Measurements from ENCODE around the gene GTF2F2. TPM values are rescaled to one million over a fixed set of nuclear protein-coding genes. Genes with fewer than 3 reads are reported as not detected.

GTF2F2 gene
- total RNA-seq, 2 donors from 2014 or later: 15.3 to 21.2 TPM

DNA sequence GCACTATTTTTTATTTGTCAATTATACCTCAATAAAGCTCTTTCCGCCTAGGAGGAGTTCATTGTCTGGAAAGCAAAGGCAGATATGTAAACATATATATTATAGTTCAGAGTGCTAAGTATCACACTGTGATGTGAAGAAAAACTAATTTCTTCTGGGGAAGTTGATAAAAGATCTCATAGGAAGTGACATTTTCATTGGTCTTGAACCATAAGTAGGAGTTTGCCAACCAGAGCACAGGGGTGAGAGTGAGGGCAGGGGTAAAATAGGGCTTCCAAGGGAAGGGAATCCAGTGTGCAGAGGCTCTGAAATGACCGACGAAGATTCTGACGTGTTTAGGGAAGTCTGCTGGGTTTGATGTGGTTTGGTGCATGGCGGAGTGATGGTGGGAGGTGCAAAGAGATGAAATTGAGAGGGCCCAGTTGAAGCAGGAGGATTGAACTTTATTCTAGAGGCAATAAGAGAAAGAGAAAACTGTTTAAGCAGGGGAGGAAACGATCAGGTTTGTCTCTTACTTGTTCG lies 780 bp upstream of the GTF2F2 start:
- Histone ChIP-seq H3K36me3 (no peaks in the 10 kb centered on the region), H3K27me3 (replicated peaks; ENCODE audit: insufficient read depth) (no peaks in the 10 kb centered on the region), H3K27ac (peak overlapping the region; percentile 77 to 78), H3K4me3 (peak overlapping the region; percentile 61 to 75), H3K9me3 (no peaks in the 10 kb centered on the region), H3K4me1 (replicated peaks) (peaks cover 6% of the 10 kb centered on the region)
- peak; percentile 8 for DNase-seq (ENCODE audit: low spot score)
- WGBS: 5% methylated on average over 7 of the region's 7 CpGs
- intact Hi-C loops (cut with DNase I): no loop called here
- TF ChIP-seq POLR2A (IDR thresholded peaks at IDR 0.05) (no peak), CTCF (IDR thresholded peaks at IDR 0.05) (no peak), POLR2AphosphoS5 (IDR thresholded peaks at IDR 0.05) (no peak)

DNA sequence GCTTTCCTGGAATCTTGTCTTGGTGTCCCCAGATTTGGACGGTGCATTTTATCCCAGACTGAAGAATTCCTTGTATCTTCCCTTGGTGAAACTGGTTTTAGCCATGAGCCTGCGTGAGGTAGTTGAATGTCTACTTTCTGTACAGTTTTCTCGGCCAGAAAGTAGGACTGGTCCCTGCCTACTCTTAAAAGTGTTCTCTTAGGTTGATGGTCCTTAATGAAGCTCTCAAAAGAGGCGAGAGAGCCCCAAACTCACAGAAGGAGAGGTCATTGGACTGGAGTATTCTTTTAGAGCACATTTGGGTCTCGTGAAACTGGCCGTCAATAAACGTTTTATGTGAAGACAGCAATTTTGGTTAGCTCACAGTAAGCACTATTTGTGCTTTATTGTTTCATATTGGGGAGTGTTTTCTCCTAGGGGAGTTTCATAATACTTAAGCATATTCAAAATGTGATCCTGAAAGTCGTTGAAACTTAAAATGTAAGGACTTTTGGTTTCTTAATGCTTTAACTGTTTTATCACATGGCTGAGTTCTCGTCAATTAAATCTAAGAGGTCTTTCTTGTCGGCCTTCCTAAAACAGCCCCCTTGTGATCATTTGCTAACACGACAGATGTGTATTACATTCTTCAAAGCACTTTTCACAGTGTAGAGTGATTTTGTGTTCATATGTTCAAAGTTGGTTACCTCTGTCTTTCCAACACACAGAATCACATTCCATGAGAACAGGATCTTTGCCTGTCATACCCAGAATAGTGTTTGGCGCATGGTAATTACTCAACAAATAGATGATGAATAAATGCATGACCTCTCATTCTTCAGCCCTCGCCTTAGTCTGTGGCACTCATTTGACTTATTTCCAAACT lies 889 bp downstream of the GTF2F2 start:
- H3K27ac ChIP-seq: peak overlapping the region; percentile 77 to 78
- no peaks in the 10 kb centered on the region for H3K36me3 ChIP-seq
- TF ChIP-seq POLR2AphosphoS5 (IDR thresholded peaks at IDR 0.05) (no peak), CTCF (IDR thresholded peaks at IDR 0.05) (no peak), POLR2A (IDR thresholded peaks at IDR 0.05) (no peak)
- H3K27me3 ChIP-seq (replicated peaks; ENCODE audit: insufficient read depth): no peaks in the 10 kb centered on the region
- H3K4me3 ChIP-seq: peak overlapping the region; percentile 61 to 75
- intact Hi-C loops (cut with DNase I): no loop called here
- H3K9me3 ChIP-seq: no peaks in the 10 kb centered on the region
- WGBS: 10% methylated on average over 13 of the region's 13 CpGs
- DNase-seq (ENCODE audit: low spot score): no peak
- H3K4me1 ChIP-seq (replicated peaks): peaks cover 6% of the 10 kb centered on the region

DNA sequence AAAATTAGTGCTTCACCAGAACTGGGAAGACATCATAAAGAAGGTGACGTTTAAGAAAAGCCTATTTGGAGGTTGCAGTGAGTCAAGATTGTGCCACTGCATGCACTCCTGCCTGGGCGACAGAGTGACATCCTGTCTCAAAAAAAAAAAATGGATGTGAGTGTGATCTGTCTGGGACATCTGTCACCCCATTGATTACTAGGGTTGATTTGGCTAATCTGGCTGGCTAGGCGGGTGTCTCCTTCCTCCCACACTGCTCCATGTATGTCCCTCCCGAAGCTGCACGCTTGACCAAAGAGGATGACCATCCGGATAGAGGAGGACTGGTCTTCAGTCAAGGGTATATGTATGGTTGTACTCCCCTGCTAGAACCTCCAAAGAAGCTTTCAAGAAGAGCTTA lies 2.6 kb downstream of the GTF2F2 start:
- no peak for DNase-seq (ENCODE audit: low spot score)
- Histone ChIP-seq H3K4me3 (no peak overlapping the region), H3K27ac (no peak overlapping the region), H3K9me3 (no peaks in the 10 kb centered on the region), H3K36me3 (no peaks in the 10 kb centered on the region), H3K27me3 (replicated peaks; ENCODE audit: insufficient read depth) (no peaks in the 10 kb centered on the region), H3K4me1 (replicated peaks) (peaks cover 6% of the 10 kb centered on the region)
- no peak for TF ChIP-seq POLR2A (IDR thresholded peaks at IDR 0.05)
- no peak for TF ChIP-seq CTCF (IDR thresholded peaks at IDR 0.05)
- TF ChIP-seq POLR2AphosphoS5 (IDR thresholded peaks at IDR 0.05): no peak
- intact Hi-C loops (cut with DNase I): no loop called here
- 93% methylated on average over 6 of the region's 6 CpGs for WGBS

DNA sequence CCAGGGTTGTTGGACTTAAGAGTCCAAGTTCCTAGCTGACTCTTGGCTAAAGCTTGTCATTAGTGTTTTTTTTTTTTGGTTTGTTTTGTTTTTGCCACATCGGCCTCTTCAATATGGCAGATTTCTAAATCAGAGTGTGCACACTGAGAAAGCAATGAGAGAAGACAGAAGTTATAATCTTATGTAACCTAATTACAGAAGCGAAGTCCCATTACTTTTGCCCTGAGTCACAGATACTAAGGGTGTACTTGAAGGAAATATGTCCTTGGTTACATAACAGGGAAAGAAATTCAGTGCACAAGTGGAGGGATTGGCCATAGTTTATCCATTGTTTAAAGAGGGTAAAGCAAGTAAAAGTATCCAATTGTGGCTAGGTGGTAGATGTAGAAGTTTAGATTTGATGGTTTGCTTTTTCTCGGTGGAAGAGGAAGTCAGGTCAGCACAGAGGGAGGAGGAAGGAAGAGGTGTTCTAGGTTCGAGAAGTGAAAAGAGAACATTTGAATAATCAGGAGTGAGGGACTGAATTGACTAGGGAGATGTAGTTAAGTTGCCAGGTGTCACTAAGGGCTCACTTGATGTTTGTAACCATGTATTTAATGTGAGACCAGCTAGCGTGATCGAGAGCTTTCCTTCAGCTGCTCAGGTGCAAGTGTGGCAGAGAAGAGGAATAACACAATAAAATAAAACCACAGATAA lies 12.2 kb downstream of the GTF2F2 start:
- intact Hi-C loops (cut with DNase I): no loop called here
- H3K27me3 ChIP-seq (replicated peaks; ENCODE audit: insufficient read depth): no peaks in the 10 kb centered on the region

More for the DNA sequence above, 12.2 kb downstream of the GTF2F2 start:
- H3K9me3 ChIP-seq: no peaks in the 10 kb centered on the region
- DNase-seq (ENCODE audit: low spot score): no peak
- no peak overlapping the region for H3K4me3 ChIP-seq
- H3K4me1 ChIP-seq (replicated peaks): no peaks in the 10 kb centered on the region
- no peak overlapping the region for H3K27ac ChIP-seq
- TF ChIP-seq CTCF (IDR thresholded peaks at IDR 0.05) (no peak), POLR2AphosphoS5 (IDR thresholded peaks at IDR 0.05) (no peak)
- no peaks in the 10 kb centered on the region for H3K36me3 ChIP-seq
- WGBS: 90% methylated on average over 6 of the region's 6 CpGs
